ENCODE results near the gene SPIN1.

SPIN1 gene

DNA sequence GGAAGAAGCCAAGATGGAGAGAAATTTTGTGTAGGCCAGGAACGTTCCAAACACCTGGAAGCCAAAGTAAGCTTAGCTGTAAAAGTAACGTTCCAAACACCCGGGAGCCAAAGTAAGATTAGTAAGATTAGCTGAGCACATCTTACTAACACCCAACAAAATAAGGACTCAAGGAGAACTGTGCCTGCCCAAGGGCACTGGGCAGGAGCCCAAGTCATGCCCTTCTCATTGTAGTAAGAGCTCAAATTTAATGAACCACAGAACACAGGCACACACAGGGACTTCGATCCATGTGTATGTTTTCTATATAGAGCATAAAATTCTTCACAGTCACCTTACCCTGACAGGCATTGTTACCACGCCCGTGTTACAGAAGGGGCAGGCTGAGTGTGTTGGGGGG lies 110.6 kb downstream of the SPIN1 start:
- DNase-seq (ENCODE audit: low spot score) = no peak

- DNase-seq (ENCODE audit: low spot score) = no peak
Measured at GRCh38 chr9:88501086-88501485, 112.8 kb downstream of the SPIN1 start.

GRCh38 chr9:88502552-88503034 lies 114.3 kb downstream of the SPIN1 start:
- DNase-seq (ENCODE audit: low spot score) = no peak

- DNase-seq (ENCODE audit: low spot score) = no peak
Measured at GRCh38 chr9:88503081-88503844, 115.0 kb downstream of the SPIN1 start.

DNA sequence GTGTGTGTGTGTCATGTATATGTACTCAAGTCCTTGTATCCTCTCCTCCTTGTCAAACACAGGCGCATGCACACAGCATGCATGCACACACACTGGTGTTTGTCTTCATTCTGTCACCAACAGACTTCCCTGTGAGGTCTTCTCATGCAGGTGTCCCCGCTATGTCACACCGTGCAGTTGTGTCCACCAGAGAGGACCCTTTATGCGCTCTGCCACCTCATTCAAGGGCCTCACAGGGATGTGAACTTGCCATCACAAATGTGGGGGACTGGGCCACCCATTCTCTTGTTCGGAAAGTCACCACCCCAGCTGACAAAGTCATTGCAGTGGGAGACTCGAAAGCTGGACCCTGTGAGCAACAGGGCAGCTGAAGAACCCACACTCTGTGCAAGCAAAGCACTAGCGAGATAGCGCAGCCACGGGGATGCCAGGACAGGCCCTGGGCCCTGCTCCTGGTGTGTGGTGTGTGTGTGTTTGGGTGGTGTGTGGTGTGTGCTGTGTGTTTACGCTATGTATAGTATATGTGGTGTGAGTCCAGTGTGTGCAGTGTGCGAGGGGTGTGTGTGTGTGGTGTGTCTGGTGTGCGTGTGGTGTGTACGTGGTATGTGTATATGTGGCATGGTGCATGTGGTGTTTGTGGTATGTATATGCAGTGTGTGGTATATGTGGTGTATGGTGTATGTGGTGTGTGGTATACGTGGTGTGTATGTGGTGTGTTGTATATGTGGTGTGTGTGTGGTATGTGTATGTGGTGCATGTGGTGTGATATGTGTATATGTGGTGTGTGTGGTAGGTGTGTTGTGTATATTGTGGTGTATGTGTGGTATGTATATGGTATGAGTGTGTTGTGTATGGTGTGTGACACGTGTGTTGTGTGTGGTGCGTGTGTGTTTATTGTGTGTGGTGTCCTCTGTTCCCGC lies 115.9 kb downstream of the SPIN1 start:
- no peak for DNase-seq (ENCODE audit: low spot score)

- no peak for DNase-seq (ENCODE audit: low spot score)
Measured at GRCh38 chr9:88508326-88508725, 120.1 kb downstream of the SPIN1 start.

DNA sequence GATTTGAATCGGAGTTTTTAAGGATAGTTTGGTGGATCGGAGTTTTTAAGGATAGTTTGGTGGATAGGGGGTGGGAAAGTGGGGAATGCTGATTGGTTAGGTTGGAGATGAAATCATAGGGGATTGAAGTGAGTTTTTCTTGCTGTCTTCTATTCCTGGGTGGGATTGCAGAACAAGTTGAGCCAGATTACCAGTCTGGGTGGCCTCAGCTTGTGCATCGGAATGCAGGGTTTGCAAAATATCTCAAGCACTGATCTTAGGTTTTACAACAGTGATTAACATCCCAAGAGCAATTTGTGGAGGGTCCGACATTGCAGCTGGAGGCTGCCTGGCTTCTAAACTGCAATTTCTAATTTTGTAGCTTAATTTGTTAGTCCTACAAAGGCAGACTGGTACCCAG lies 123.7 kb downstream of the SPIN1 start:
- DNase-seq (ENCODE audit: low spot score) = no peak

DNA sequence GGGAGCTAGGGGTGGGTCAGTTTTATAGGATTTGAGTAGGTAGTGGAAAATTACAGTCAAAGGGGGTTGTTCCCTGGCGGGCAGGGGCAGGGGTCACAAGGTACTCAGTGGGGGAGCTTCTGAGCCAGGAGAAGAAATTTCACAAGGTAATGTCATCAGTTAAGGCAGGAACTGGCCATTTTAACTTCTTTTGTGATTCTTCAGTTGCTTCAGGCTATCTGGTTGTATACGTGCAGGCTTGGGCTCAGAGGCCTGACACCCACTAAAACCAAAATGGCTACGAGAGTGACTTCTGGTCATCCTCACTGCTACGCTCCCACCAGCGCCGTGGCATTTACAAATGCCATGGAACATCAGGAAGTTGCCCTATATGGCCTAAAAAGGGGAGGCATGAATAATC lies 126.0 kb downstream of the SPIN1 start:
- DNase-seq (ENCODE audit: low spot score) = no peak

DNA sequence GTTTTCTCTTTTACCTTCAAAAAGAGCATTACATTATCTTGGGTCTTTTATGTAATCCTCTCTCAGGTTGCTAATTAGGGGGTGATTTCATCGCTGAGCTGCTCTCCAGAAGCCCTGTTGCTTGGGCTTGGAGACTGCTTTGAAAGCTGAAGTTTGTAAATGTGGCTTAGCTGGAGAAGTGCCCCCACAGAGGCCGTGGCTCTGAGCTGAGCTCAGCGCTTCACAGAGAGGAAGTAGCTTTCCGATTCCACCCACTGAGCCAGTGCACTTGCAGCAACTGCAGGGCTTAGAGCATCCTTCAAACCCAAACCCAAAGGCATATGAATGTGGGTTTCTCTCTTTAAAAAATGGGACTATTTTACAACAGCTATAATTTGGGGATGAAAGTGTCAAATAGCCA lies 133.1 kb downstream of the SPIN1 start:
- DNase-seq (ENCODE audit: low spot score) = no peak

DNA sequence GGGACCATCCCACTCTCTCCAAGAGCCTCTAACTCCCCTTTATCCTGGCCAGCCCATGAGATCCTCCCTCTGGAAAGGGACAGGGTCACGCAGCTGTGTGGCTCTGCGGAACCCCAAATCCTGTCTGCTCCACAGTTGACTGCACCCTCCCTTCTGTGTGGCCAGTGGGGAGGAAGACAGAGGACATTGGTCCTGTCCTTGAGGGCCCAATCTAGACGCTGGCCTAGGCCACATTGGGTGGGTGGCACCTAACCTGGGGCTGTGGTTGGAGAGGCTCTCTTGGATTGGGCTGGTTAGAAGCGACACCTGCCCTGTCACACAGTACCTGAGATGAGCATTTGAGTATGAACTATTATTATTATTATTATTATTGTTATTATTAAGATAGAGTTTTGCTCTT lies 134.1 kb downstream of the SPIN1 start:
- no peak for DNase-seq (ENCODE audit: low spot score)

DNA sequence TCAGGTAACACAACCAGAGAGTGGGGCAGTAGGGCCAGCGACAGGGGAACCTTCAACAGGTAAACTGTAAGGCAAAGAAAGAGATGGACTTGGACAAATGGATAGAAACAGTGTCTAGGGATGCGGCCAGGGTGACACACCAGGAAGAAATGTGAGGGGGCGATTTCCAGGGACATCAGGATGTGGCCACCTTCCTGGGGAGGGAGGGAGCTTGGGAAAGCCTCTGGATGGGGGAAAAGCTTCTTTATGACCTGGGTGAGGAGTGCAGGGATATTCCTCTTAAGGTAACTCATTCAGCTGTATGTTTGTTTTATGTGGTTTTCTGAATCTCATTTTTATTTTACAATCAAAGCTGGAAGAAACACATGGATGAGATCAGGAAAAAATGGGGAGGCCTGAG lies 134.8 kb downstream of the SPIN1 start:
- DNase-seq (ENCODE audit: low spot score) = peak; percentile 57

- no peak for DNase-seq (ENCODE audit: low spot score)
Measured at GRCh38 chr9:88524911-88525310, 136.7 kb downstream of the SPIN1 start.

- DNase-seq (ENCODE audit: low spot score) = no peak
Measured at GRCh38 chr9:88527618-88528017, 139.4 kb downstream of the SPIN1 start.

Measured in AG08395 (cell line).